ENCODE measurements around the gene TMEM184A.

The TMEM184A gene

DNA sequence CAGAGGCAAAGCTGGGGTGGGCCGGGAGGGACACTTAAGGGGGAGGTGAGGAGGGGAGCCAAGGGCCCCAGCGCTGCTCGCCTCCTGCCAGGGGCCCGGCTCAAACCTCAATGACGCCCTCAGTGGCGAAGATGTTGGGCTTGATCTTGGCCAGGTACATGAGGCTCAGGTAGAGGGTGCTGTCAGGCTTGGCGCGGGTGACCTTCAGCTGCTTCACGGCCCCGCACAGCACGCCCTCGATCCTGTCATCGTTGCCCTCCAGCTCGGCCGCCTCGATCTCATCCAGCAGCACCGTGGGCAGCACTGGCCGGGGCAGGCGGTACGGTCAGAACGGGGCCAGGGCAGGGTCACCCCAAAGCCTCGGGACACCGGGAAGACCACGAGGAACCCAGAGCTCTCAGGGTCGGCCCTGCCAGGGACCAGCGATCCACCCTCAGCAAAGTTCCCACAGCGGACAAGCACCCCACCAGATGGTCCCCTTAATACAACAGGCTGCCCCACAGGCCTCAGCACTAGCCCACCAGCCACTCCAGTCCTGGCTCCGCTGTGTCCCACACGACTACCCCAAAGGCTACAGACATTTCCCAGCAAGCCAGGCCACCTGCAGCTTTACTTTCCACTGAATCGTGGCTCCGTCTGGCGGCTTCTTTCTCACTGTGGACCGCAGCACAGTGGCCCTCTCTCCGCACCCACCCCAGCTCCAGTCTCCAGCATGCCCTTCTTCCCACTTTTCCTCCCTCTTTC is 55.8 kb downstream of the TMEM184A start:
- FAIRE-seq: no peak

DNA sequence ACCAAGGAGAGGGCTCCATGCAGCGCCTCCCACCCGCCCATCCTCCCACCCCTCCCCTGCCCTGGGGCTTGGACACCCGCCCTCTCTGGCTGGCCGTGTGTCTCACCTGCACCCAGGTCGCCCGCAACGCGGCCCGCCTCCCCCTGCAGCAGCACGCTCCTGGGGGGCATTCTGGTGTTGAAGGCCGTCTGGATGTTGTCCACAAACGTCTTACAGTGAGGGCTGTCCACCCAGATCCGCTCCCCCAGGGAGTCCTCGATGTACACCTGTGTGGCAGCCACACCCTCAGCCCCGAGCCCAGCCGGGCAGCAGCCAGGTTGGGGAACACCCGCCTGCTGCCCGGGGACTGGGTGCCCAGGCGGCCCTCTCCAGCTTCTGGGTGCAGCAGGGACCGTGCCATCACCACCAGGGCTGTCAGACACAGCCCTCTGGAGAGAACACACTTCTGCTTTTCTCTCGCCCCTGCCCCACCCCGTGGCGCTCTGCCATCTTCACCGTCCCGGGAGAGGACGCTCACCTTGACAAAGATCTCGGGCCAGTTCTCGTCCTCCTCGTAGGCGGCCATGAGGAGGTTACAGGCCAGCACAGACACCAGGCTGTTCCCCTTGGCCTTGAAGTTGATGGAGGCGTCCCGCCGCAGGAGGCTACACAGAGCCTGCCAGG is 56.5 kb downstream of the TMEM184A start:
- FAIRE-seq: no peak

DNA sequence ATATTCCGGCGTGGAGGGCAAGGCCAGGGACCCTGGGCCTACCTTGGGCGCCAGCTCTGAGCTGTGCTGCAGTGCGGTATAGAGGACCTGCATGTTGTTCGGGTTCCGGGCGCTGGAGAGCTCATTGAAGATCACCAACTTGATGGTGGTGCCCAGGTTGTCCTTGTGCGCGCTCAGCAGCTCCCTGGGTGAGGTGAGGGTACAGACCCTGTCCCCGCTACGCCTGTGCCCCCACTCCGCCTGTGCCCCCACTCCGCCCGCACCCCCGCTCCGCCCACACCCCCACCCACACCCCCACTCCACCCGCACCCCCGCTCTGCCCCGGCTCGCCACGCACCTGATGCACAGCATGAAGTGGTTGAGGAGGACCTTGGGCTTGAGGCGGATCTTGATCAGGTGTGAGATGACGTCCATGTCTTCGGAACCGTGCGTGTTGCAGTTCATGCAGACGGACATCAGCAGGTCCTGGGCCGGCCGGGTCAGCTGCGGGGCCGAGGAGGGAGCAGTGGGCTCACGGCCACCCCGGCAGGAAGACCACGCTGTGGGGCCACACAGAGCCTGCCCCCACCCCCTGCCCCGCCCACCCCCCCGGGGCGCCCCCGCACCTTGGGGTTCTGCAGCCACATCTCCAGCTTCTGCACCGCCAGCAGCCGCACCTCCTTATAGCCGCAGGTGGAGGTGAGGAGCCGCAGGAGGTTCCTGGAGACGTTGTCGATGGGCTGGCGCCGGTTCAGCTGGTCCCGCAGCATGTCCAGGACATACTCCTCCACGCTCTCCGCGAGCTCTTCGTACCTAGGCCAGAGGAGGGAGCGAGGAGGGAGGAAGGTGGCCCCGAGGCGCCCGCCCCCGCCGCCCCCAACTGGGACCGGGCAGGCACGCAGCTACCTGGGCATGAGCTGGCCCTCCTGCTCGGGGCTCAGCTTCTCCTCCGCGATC is 57.4 kb downstream of the TMEM184A start:
- FAIRE-seq: no peak

DNA sequence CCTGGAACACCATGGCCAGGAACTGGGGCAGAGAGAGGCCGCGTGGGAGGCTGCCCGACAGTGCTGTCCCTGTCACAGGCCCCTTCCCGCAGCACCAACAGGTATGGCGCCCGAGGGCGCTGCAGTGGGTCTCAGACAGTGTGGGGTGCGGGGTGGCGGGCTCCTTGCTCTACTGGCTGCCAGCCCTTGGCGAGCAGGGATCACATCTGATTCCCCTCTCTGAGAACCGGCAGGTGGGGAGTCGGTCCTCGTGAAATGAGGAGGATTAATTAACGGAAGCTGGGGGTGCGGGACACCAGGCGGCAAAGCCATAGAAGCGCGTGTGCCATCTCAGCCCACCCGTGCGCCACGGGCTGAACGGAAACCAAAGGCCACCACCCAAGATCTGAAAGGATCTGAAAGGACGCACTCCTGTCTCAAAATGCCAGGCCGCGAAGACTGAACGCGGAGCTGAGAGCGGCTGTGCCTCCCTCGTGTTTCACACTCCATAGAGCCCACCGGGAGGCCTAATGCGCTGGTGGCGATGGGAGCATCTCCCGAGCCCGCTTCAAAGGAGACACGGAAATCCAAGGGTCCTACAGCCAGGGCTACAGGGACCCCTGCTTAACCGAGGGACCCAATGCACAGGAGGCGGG is 58.6 kb downstream of the TMEM184A start:
- no peak for FAIRE-seq

DNA sequence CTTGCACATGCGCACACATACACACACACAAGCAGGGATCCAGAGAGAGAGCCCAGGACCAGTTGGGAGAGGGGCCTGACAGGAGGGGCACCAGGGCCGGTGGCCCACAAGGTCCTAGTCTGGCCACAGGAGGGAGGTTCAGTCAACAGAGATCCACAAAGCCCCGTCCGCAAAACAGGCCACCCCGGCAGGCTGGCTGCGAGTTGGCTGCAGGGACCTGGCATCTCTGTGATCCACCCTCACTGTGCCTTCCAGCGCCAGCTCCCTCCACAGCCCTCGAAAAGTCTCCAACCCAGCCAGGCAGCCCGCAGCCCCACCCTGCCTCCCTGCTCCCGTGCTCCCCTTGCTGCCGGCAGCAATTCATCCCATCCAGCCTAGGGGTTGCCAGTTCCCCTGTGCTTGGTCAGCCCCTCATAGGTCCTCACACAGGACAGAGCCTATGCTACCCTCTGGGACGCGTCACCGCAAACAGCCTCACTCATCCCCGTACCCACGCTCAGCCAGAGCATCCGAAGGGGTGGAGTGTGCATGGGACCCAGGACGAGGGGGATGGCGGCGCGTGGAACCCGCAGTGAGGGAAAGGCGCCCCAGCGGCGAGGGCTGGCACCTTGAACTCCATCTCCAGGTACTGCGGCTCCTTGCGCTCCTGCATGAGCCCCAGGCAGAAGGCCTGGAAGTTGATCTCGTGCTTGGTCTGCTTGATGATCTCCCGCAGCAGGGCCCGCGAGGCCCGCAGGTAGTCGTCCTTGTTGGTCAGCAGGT is 59.3 kb downstream of the TMEM184A start:
- no peak for FAIRE-seq

DNA sequence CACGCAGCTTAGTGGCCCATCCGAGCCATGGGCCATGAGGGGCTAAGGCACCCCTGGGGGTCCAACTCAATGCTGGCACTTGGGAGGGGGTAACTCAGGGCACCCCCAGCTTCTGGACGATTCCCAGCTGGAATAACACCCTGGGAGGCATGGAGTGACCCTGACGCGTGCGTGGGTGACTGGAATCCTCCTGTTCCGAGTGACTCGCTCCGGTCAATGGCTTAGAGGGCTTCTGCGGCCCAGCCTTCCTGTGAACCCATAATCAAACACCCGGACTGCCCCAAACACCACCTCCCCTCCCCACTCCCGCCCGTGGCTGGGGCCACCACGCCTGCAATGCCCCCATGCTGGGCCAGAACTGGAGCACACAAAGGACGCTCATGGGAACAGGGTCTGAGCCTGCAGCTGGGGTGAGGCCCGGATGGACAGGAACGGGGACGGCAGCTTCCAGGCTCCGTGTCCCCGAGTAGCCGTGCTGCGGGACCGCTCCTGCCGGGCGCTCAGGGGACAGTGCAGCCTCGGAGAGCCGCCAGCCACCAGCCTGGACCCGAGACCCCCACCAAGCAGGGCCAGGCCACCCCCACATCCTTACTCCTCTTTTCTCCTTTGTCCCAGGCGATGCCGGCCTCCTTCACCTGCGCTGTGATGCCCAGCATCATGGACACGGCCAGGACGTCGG is 60.3 kb downstream of the TMEM184A start:
- FAIRE-seq: no peak

DNA sequence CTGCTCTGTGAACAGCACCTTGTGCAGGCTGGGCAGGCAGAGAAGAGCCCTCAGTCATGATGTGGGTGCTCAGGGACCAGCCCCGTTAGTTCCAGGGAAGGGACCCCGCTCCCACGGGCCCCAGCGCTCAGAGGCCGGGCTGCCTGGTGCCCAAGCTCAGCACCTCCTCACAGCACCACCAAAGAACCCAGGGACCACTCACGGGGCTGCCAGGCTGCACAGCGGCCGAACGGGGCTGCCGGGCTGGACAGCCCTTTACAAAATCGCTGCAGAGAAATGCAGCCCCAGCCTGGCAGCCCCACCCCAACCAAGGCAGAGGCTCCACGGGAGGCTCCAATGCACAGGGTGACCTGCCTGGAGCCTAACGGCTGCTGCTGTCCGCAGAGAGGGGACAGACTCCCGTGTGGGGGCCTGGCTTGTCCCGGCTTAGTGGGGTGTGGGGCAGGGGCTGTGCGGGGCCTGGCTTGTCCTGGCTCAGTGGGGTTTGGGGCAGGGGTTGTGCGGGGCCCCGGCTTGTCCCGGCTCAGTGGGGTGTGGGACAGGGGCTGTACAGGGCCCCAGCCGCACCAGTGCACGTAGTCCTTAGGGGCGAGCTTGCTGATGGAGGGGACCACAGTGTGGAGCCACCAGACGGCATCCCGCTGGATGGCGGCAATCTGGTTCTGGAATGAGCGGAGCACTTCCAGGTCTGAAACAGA is 61.0 kb downstream of the TMEM184A start:
- no peak for FAIRE-seq

DNA sequence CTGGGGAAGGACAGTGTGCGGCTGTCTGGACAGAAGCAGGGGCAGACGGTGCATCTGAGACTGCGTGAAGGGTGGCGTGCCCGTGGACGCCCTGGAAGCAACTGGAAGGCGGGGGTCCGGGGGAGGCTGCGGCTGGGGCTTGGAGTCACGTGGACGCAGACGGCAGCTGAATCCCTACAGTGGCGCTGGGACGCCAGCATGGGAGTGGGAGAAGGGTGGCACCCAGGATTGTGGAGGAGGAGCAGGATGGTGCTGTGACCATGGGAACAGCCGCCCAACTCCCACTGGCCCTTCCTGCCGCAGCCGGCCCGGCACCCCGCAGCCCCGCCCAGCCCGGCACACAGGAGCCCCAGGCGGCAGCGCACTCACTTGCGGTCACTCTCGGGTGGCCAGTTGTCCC is 61.6 kb downstream of the TMEM184A start:
- FAIRE-seq: no peak

DNA sequence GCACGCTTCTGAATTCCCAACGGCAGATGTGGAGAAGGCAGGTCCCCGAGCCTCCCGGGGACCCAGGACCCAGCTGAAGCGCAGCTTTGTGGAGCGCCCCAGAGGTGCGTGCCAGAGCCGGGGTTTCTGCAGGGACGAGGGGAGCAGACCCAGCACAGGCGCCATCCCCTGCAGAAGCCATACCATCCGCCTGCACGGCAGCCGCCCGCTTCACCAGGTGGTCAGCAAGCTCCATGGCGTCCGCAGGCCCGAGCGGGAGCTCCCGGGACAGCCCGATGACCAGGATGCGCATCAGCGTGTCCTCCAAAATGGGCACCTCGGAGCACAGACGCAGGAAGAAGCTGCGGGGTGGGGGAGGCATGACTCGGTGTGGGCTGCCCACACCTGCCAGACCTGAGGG is 62.4 kb downstream of the TMEM184A start:
- FAIRE-seq: no peak

DNA sequence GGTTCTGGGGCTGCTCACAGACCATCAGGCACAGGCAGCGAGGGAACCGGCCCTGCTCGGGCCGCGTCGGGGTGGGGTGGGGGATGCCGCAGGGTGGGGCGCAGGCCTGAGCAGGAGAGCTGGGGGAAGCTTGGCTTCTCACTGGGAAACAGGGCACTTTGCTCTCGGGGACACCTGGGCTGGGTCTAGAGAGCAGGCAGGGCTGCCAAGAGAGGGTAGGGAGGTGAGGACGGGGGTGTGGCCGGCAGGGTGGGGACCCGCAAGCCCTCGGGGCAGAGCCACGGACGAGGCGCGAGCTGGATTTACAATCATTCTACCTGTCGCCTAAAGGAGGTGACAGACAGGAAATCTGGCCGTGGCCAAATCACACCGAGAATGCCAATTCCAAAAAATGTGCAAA is 62.9 kb downstream of the TMEM184A start:
- no peak for FAIRE-seq

DNA sequence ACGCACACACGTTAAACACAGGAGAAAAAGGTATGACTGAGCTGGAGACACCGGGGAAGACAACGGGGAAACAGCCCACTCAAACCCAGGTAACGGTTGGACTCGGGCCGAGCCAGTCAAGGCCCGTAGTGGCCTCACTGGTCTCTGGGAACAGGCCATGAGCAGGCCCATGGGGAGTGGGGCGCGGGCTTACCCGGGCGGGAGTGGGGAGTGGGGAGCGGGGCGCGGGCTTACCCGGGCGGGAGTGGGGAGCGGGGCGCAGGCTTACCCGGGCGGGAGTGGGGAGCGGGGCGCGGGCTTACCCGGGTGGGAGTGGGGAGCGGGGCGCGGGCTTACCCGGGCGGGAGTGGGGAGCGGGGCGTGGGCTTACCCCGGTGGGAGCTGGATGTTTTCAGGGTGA is 63.4 kb downstream of the TMEM184A start:
- FAIRE-seq: no peak
